GM12878 (cell line): ENCODE data around the gene FNIP1. TPM values are rescaled to one million over a fixed set of nuclear protein-coding genes. Genes with fewer than 3 reads are reported as not detected.

Source experiments
- ATAC-seq: fragments of 200-7000 bp; cut with Tn5 transposase; 3 replicates; pipeline ENCODE4 v1.9.1; 2020; ENCODE audit warnings: mild to moderate bottlenecking, moderate library complexity
- BruUV-seq: library from RNA; stranded (reverse); fragments of 400-500 nt; replicated peaks from 2 replicates; lab custom pipeline; 2021; lab: Mats Ljungman, UMichigan
- CTCF ChIA-PET: fragments of 300-600 bp; sonication (Branson Sonifier 250); formaldehyde crosslinking; extraction: SDS; loops from one replicate; lab custom pipeline; 2021; ENCODE audit warnings: inconsistent platforms; lab: Yijun Ruan, JAX
- POLR2A ChIA-PET: fragments of 350-600 bp; formaldehyde crosslinking; extraction: SDS; loops from one replicate; lab custom pipeline; 2021; ENCODE audit warnings: inconsistent platforms; lab: Charles Lee
- RAD21 ChIA-PET: fragments of 300-600 bp; sonication (Branson Sonifier 250); formaldehyde crosslinking; loops from one replicate; lab custom pipeline; 2023; ENCODE audit warnings: antibody characterized with exemption; ENCODE audit not compliant: unreplicated experiment; lab: Charles Lee
- SMC1A ChIA-PET: fragments of 300-600 bp; sonication (Branson Sonifier 250); formaldehyde crosslinking; loops from one replicate; lab custom pipeline; 2023; ENCODE audit not compliant: unreplicated experiment, uncharacterized antibody; lab: Charles Lee
- DNase-seq: peaks from one replicate; pipeline ENCODE4 v3.0.0-alpha.2; 2011; ENCODE audit warnings: low read depth, low spot score
- FAIRE-seq: peaks from 3 replicates; lab custom pipeline; 2011; peaks lifted over from hg19 to GRCh38; lab: Jason Lieb, UNC
- H2AFZ ChIP-seq: 2 replicates; pipeline ENCODE4 v1.6.0; 2011; ENCODE audit warnings: low read depth, low read length, control low read depth; ENCODE audit not compliant: control insufficient read depth
- H3K27ac ChIP-seq: 2 replicates; pipeline ENCODE4 v1.5.1; 2011; ENCODE audit warnings: control low read depth; ENCODE audit not compliant: control insufficient read depth, insufficient read depth
- H3K27me3 ChIP-seq, 2 experiments: replicated peaks in 1 of 2; 2 replicates each; pipeline versions ENCODE4 v1.6.0 to v1.6.1; 2011; ENCODE audit warnings: low read length in 1 of 2; ENCODE audit not compliant: control insufficient read depth in 2 of 2, insufficient read depth in 2 of 2
- H3K36me3 ChIP-seq, 2 experiments: 2 replicates each; pipeline ENCODE4 v1.5.1; 2011; ENCODE audit warnings: low read length in 1 of 2; ENCODE audit not compliant: control insufficient read depth in 2 of 2, insufficient read depth in 2 of 2
- H3K4me1 ChIP-seq: 2 replicates; pipeline ENCODE4 v1.6.1; 2011; ENCODE audit warnings: mild to moderate bottlenecking, low read length, moderate library complexity, mixed read lengths; ENCODE audit not compliant: control insufficient read depth, insufficient read depth
- H3K4me2 ChIP-seq: 2 replicates; pipeline ENCODE4 v1.6.0; 2011; ENCODE audit warnings: control low read depth; ENCODE audit not compliant: control insufficient read depth, insufficient read depth
- H3K4me3 ChIP-seq: fragments of 200-600 bp; sonication (generic); 2 replicates; pipeline ENCODE4 v1.5.1; 2016
- H3K79me2 ChIP-seq: 2 replicates; pipeline ENCODE4 v1.6.0; 2011; ENCODE audit warnings: low read length; ENCODE audit not compliant: control insufficient read depth, insufficient read depth
- H3K9ac ChIP-seq: 2 replicates; pipeline ENCODE4 v1.8.0; 2011; ENCODE audit warnings: low read length, control low read depth, mixed read lengths; ENCODE audit not compliant: control insufficient read depth, insufficient read depth
- H3K9me3 ChIP-seq: replicated peaks from 3 replicates; pipeline ENCODE4 v1.5.1; 2011; ENCODE audit warnings: mild to moderate bottlenecking, low read length; ENCODE audit not compliant: control insufficient read depth, insufficient read depth
- H4K20me1 ChIP-seq: 2 replicates; pipeline ENCODE4 v1.6.0; 2011; ENCODE audit not compliant: control insufficient read depth, insufficient read depth
- ATF2 ChIP-seq: IDR thresholded peaks from 2 replicates; pipeline ENCODE4 v1.6.1; 2012; ENCODE audit warnings: low read length, inconsistent platforms
- ATF3 ChIP-seq: IDR thresholded peaks from 2 replicates; pipeline ENCODE4 v1.6.1; 2011; ENCODE audit warnings: low read depth, mild to moderate bottlenecking, low read length, moderate library complexity, borderline replicate concordance; ENCODE audit errors: extremely low read depth
- DPF2 ChIP-seq: fragments of 450-650 bp; IDR thresholded peaks from 2 replicates; pipeline ENCODE4 v1.6.1; 2017; ENCODE audit warnings: mild to moderate bottlenecking
- JUND ChIP-seq: IDR thresholded peaks from 2 replicates; pipeline ENCODE4 v1.6.1; 2012; ENCODE audit warnings: low read depth, mild to moderate bottlenecking, low read length, improper control_type of control experiment, moderate library complexity
- KDM1A ChIP-seq: fragments of 200-600 bp; sonication (generic); IDR thresholded peaks from 2 replicates; pipeline ENCODE4 v1.6.1; 2016; ENCODE audit warnings: borderline replicate concordance
- KLF5 ChIP-seq: fragments of 450-650 bp; IDR thresholded peaks from 2 replicates; pipeline ENCODE4 v1.6.1; 2014; ENCODE audit warnings: mild to moderate bottlenecking; ENCODE audit not compliant: partially characterized antibody
- MYB ChIP-seq: fragments of 150-350 bp; IDR thresholded peaks from 2 replicates; pipeline ENCODE4 v1.6.1; 2014; ENCODE audit warnings: mild to moderate bottlenecking, low read depth, low read length, borderline replicate concordance
- NFXL1 ChIP-seq: fragments of 450-650 bp; IDR thresholded peaks from 2 replicates; pipeline ENCODE4 v1.6.1; 2017; ENCODE audit warnings: antibody characterized with exemption, mild to moderate bottlenecking, borderline replicate concordance
- NKRF ChIP-seq: fragments of 450-650 bp; conservative IDR thresholded peaks from 2 replicates; pipeline ENCODE4 v1.6.1; 2017; ENCODE audit warnings: mild to moderate bottlenecking, moderate library complexity
- PML ChIP-seq: IDR thresholded peaks from 2 replicates; pipeline ENCODE4 v1.6.1; 2012; ENCODE audit warnings: low read length, inconsistent platforms
- POLR2A ChIP-seq: IDR thresholded peaks from 2 replicates; pipeline ENCODE4 v1.6.1; 2011; ENCODE audit warnings: low read depth, mild to moderate bottlenecking, low read length
- STAT1 ChIP-seq: fragments of 450-650 bp; conservative IDR thresholded peaks from 2 replicates; pipeline ENCODE4 v1.6.1; 2014; ENCODE audit warnings: antibody characterized with exemption, mild to moderate bottlenecking
- USF1 ChIP-seq: IDR thresholded peaks from 2 replicates; pipeline ENCODE4 v1.6.1; 2011; ENCODE audit warnings: borderline replicate concordance, low read depth, mild to moderate bottlenecking, moderate library complexity, mixed read lengths, low read length; ENCODE audit not compliant: insufficient read depth; ENCODE audit errors: extremely low read length
- YBX1 ChIP-seq: fragments of 450-650 bp; IDR thresholded peaks from 2 replicates; pipeline ENCODE4 v1.6.1; 2016; ENCODE audit warnings: antibody characterized with exemption
- ZNF24 ChIP-seq: fragments of 450-650 bp; IDR thresholded peaks from 2 replicates; pipeline ENCODE4 v1.6.1; 2017; ENCODE audit warnings: antibody characterized with exemption, mild to moderate bottlenecking
- ZNF274 ChIP-seq: IDR thresholded peaks from one replicate; pipeline ENCODE4 v1.8.0; 2011; ENCODE audit not compliant: insufficient read length, insufficient read depth
- WGBS: methylation state at CpG from one replicate; pipeline ENCODE4 v1.1.6; 2016; ENCODE audit warnings: low lambda C conversion rate; ENCODE audit not compliant: insufficient replicate concordance, insufficient coverage; ENCODE audit errors: missing lambda C conversion rate; 5-methylcytosine and 5-hydroxymethylcytosine counted together
- in situ Hi-C: fragments of 300-500 bp; cut with MboI; formaldehyde crosslinking; loops from 9 replicates; pipeline ENCODE4 v1.14.3; 2018; ENCODE audit warnings: mixed read lengths
- intact Hi-C: fragments of 100-400 bp; cut with micrococcal nuclease; formaldehyde crosslinking; loops from one replicate; pipeline ENCODE4 v1.14.2; 2022; ENCODE audit not compliant: unreplicated experiment
- polyA plus RNA-seq, 11 experiments: library from polyadenylated mRNA; depleted of rRNA in 4 of 11; unstranded in 6 of 11; stranded (reverse) in 5 of 11; fragments of >200 nt; fragmentation: Nextera tagmentation in 4 of 11; fragmentation: Illumina TruSeq in 1 of 11; extraction: Ambion mirVana in 4 of 11; extraction: Trizol in 1 of 11; gene quantifications; 1 replicate in 1 of 11; 2 replicates in 10 of 11; pipeline versions ENCODE4 v1.2.1 to v1.2.3, GENCODE V29; 2011 to 2016; ENCODE audit warnings: inconsistent platforms in 2 of 11, missing spikeins in 2 of 11, low read depth in 1 of 11
- total RNA-seq, 4 experiments: library from RNA; depleted of rRNA in 3 of 4; stranded (reverse); fragments of >200 nt in 3 of 4; fragmentation: Illumina TruSeq in 1 of 4; extraction: Trizol in 1 of 4; gene quantifications; 2 replicates each; pipeline versions ENCODE4 v1.2.1 to v1.2.3, GENCODE V29; 2013 to 2021
- TF ChIP-seq, protein P1 (sequence below): fragments of 450-650 bp; IDR thresholded peaks from 2 replicates; pipeline ENCODE4 v1.6.1; 2017; ENCODE audit warnings: mild to moderate bottlenecking, moderate library complexity

The FNIP1 gene
- total and polyA plus RNA-seq, 10 of the 15 experiments (the other 5 are each of a cell fraction or from before 2014, with no cell fraction given): 4.3 to 18.0 (median 14.0) TPM

DNA sequence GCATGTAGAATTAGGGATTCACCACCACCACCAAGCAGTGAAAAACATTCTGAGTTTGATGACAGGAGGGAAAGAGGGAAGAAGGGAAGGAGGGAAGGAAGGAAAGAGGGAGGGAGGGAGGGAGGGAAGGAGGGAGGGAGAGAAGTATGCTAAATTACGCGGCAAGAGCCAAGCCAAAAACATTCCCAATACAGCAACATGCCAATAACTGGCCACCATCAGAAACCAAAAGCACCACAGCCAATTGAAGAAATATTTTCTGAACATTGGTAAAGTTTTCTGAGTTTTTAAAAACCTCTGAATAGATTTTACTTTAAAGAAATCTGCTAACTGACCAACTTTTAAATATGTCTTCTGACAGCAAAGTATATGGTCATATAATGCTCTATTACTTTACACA is 36.0 kb downstream of the FNIP1 start:
- in situ Hi-C loops (no loop called here), intact Hi-C loops (no loop called here)
- Histone ChIP-seq H3K9me3 (peaks cover 8% of the 10 kb centered on the region; the same call in 1 of the 3 replicates), H3K36me3 (peaks cover 0 to 2% of the 10 kb centered on the region in 2 experiments; a peak in 2 of 4 replicates), H3K4me1 (peaks cover 19% of the 10 kb centered on the region), H3K27me3 (no peaks in the 10 kb centered on the region), H2AFZ (no peak overlapping the region), H3K4me2 (no peak overlapping the region), H3K9ac (no peak overlapping the region), H3K79me2 (peaks cover 45% of the 10 kb centered on the region), H3K27ac (no peak overlapping the region), H4K20me1 (0 out of 2 replicates have a peak, but pooled peaks cover 2% of the 10 kb centered on the region), H3K4me3 (no peak overlapping the region)
- 100% methylated on average over 2 of the region's 2 CpGs for WGBS
- FAIRE-seq (no peak), DNase-seq (no peak), ATAC-seq (no peak)
- BruUV-seq: no TSS peak
- RAD21 ChIA-PET: no interaction called here
- SMC1A ChIA-PET: no interaction called here
- POLR2A ChIA-PET: no interaction called here
- CTCF ChIA-PET: interaction anchor here (0.7 kb wide), 1 partner anchor 433 kb away, joined by 3 read pairs; no protein-coding TSS in a partner anchor
- TF ChIP-seq KLF5: no peak
- TF ChIP-seq PML: no peak
- TF ChIP-seq ATF2: no peak
- TF ChIP-seq ZNF274: no peak
- TF ChIP-seq ATF3: no peak
- no peak for TF ChIP-seq ZNF24
- TF ChIP-seq DPF2: no peak
- TF ChIP-seq, protein P1, sequence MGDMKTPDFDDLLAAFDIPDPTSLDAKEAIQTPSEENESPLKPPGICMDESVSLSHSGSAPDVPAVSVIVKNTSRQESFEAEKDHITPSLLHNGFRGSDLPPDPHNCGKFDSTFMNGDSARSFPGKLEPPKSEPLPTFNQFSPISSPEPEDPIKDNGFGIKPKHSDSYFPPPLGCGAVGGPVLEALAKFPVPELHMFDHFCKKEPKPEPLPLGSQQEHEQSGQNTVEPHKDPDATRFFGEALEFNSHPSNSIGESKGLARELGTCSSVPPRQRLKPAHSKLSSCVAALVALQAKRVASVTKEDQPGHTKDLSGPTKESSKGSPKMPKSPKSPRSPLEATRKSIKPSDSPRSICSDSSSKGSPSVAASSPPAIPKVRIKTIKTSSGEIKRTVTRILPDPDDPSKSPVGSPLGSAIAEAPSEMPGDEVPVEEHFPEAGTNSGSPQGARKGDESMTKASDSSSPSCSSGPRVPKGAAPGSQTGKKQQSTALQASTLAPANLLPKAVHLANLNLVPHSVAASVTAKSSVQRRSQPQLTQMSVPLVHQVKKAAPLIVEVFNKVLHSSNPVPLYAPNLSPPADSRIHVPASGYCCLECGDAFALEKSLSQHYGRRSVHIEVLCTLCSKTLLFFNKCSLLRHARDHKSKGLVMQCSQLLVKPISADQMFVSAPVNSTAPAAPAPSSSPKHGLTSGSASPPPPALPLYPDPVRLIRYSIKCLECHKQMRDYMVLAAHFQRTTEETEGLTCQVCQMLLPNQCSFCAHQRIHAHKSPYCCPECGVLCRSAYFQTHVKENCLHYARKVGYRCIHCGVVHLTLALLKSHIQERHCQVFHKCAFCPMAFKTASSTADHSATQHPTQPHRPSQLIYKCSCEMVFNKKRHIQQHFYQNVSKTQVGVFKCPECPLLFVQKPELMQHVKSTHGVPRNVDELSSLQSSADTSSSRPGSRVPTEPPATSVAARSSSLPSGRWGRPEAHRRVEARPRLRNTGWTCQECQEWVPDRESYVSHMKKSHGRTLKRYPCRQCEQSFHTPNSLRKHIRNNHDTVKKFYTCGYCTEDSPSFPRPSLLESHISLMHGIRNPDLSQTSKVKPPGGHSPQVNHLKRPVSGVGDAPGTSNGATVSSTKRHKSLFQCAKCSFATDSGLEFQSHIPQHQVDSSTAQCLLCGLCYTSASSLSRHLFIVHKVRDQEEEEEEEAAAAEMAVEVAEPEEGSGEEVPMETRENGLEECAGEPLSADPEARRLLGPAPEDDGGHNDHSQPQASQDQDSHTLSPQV: no peak
- no peak for TF ChIP-seq KDM1A
- TF ChIP-seq NFXL1: no peak
- no peak for TF ChIP-seq YBX1
- TF ChIP-seq POLR2A: no peak
- no peak for TF ChIP-seq USF1
- TF ChIP-seq STAT1: no peak
- TF ChIP-seq NKRF: no peak
- TF ChIP-seq MYB: no peak
- TF ChIP-seq JUND: no peak
